Right lobe of liver (tissue), 4 donors: ENCODE data around the gene RAI2.

ENCODE experiments used
- POLR2A ChIP-seq: fragments of 450-650 bp; IDR thresholded peaks from one replicate; pipeline ENCODE4 v1.6.1; 2017; ENCODE audit warnings: antibody characterized with exemption, mild to moderate bottlenecking
- TF ChIP-seq, protein P1 (sequence below), 4 donors: fragments of 200-600 bp in 3 of 4; fragments of 450-650 bp in 1 of 4; IDR thresholded peaks; one replicate each; pipeline versions ENCODE4 v1.5.1 to v1.8.0; 2016 to 2022; ENCODE audit warnings: antibody characterized with exemption in 4 of 4, mild to moderate bottlenecking in 2 of 4
- donor health status: DM: no; HTN: no; CAD: no.
- donor health status: DM: no; HTN: no; CAD: no.
- donor health status: DM: no; HTN: yes; CAD: no.

DNA sequence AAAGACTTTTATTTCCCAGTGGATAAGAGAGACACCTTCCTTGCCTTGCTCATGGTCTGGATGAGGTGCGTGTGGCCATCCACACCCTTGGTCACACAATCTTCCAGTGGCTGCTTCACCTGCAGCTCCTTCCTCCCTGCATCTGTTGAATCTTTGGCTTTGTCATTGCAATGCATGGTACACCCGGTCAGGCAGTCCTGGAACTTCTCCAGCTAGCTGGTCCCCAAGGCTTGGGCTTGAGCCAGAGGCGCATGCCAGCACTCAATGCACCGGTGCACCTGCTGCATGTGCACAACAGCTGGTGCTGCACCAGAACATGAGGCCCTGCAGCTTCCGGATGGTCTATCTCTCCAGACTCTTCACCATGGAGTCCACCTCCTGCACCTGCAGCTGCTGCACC, 92.1 kb downstream of the RAI2 start:
- TF ChIP-seq, protein P1, sequence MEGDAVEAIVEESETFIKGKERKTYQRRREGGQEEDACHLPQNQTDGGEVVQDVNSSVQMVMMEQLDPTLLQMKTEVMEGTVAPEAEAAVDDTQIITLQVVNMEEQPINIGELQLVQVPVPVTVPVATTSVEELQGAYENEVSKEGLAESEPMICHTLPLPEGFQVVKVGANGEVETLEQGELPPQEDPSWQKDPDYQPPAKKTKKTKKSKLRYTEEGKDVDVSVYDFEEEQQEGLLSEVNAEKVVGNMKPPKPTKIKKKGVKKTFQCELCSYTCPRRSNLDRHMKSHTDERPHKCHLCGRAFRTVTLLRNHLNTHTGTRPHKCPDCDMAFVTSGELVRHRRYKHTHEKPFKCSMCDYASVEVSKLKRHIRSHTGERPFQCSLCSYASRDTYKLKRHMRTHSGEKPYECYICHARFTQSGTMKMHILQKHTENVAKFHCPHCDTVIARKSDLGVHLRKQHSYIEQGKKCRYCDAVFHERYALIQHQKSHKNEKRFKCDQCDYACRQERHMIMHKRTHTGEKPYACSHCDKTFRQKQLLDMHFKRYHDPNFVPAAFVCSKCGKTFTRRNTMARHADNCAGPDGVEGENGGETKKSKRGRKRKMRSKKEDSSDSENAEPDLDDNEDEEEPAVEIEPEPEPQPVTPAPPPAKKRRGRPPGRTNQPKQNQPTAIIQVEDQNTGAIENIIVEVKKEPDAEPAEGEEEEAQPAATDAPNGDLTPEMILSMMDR (IDR thresholded peaks at IDR 0.05) = no peak
- no peak for TF ChIP-seq POLR2A
